ENCODE results near the gene FUBP3. TPM values are rescaled to one million over a fixed set of nuclear protein-coding genes. Genes with fewer than 3 reads are reported as not detected.

The FUBP3 gene
- total RNA-seq, 1 donor from 2014 or later = 22.6 TPM

GRCh38 chr9:130651752-130652151, 72.4 kb downstream of the FUBP3 start:
- no peaks in the 10 kb centered on the region for H3K4me1 ChIP-seq
- H3K27me3 ChIP-seq (ENCODE audit: low read depth) = peaks cover 81% of the 10 kb centered on the region
- no peak overlapping the region for H3K4me3 ChIP-seq
- H3K9me3 ChIP-seq (replicated peaks) = no peaks in the 10 kb centered on the region
- no peak overlapping the region for H3K27ac ChIP-seq (replicated peaks)
- intact Hi-C loops (cut with micrococcal nuclease) = no loop called here
- H3K36me3 ChIP-seq = no peaks in the 10 kb centered on the region
- TF ChIP-seq CTCF (IDR thresholded peaks at IDR 0.05; ENCODE audit: borderline replicate concordance) = no peak
- no peak for DNase-seq

DNA sequence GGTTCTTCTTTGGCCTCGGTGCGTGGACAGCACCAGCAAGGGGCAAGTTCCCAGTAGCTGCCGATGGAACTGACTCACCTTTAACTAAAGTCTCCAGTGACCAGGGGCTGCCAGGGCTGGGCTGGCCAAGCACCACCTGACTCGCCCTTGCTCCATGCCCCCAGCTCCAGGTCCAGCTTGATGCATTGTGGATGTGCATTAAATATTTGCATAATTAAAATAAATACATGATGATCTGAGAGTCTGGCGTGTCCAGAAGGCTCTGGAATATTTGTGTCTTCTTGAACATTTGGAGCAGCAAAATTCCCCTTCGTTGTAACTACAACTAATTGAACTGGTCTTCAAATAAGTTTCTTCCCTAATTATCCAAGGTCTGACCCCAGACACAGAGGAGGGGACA, 75.5 kb downstream of the FUBP3 start:
- intact Hi-C loops (cut with micrococcal nuclease) = no loop called here
- Histone ChIP-seq H3K27me3 (ENCODE audit: low read depth) (peaks cover 89% of the 10 kb centered on the region), H3K4me3 (no peak overlapping the region), H3K4me1 (peaks cover 4% of the 10 kb centered on the region), H3K9me3 (replicated peaks) (no peaks in the 10 kb centered on the region), H3K36me3 (no peaks in the 10 kb centered on the region), H3K27ac (replicated peaks) (no peak overlapping the region)
- no peak for TF ChIP-seq CTCF (IDR thresholded peaks at IDR 0.05; ENCODE audit: borderline replicate concordance)
- no peak for DNase-seq

DNA sequence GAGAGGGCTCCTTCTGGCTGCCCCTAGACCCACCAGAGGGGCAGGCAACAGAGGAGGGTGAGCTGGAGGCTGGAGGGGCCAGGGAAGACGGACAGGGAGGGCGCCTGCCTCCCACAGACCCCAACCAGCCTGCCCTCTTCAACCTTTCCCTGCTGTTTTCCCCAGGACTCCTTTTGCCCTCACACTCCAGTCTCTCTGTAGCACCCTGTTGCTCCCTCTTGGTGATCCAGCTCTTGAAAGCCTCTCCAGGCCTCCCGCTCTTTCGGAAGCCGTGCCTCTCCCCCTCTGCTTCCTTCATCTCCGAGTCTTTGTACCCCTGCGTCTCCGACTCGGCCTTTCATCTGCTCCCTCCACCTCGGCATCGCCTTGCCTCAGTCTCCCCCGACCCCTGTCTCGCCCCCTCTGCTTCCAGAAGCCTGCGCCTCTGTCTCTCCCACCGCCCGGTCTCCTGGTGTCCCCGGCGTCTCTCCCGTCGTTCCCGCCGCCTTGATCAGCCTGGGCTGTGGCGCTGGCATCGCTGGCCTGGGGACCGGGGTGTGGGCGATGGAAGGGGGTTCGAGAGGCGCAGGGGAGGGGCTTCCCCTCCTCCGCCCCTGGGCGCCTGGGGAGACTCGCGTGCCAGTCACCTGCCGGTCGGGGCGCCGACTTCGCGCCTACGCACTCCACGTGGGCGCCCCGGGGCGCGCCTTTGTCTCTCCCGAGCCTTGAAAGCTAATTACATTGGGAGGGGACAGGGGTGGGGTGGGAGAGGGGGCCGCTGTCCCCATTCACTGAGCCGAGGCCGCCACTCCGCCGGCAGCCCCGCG, 79.7 kb downstream of the FUBP3 start:
- Histone ChIP-seq H3K36me3 (no peaks in the 10 kb centered on the region), H3K27me3 (ENCODE audit: low read depth) (peaks cover 100% of the 10 kb centered on the region), H3K27ac (replicated peaks) (no peak overlapping the region), H3K4me1 (peaks cover 46% of the 10 kb centered on the region), H3K9me3 (replicated peaks) (no peaks in the 10 kb centered on the region), H3K4me3 (no peak overlapping the region)
- no peak for DNase-seq
- no peak for TF ChIP-seq CTCF (IDR thresholded peaks at IDR 0.05; ENCODE audit: borderline replicate concordance)
- intact Hi-C loops (cut with micrococcal nuclease) = no loop called here

GRCh38 chr9:130659699-130660248, 80.4 kb downstream of the FUBP3 start:
- Histone ChIP-seq H3K27ac (replicated peaks) (no peak overlapping the region), H3K27me3 (ENCODE audit: low read depth) (peaks cover 100% of the 10 kb centered on the region), H3K9me3 (replicated peaks) (no peaks in the 10 kb centered on the region), H3K36me3 (no peaks in the 10 kb centered on the region), H3K4me1 (peaks cover 53% of the 10 kb centered on the region), H3K4me3 (peak overlapping the region; percentile 58)
- no peak for TF ChIP-seq CTCF (IDR thresholded peaks at IDR 0.05; ENCODE audit: borderline replicate concordance)
- DNase-seq = no peak
- intact Hi-C loops (cut with micrococcal nuclease) = no loop called here

DNA sequence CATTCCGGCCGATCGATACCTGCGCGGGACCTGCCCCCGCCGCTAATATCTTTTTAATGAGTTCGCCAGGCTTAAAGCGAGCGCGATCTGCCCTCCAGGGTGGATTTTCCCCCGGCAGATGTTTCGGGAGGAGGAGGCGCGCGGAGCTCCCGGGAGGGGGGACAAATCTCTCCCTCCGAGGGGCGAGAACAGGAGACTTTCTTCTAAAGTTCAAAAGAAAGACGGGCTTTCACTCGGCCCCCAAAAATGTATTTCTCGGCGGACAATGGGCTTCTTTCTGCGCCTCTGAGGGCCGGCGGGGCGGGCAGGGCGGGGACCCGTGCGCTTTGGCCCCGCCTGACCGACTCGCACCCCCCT, 80.9 kb downstream of the FUBP3 start:
- no peak for TF ChIP-seq CTCF (IDR thresholded peaks at IDR 0.05; ENCODE audit: borderline replicate concordance)
- no peak overlapping the region for H3K27ac ChIP-seq (replicated peaks)
- H3K4me1 ChIP-seq = peaks cover 58% of the 10 kb centered on the region
- intact Hi-C loops (cut with micrococcal nuclease) = no loop called here
- peaks cover 100% of the 10 kb centered on the region for H3K27me3 ChIP-seq (ENCODE audit: low read depth)
- peak overlapping the region; percentile 58 for H3K4me3 ChIP-seq
- no peak for DNase-seq
- H3K36me3 ChIP-seq = no peaks in the 10 kb centered on the region
- no peaks in the 10 kb centered on the region for H3K9me3 ChIP-seq (replicated peaks)
